Measurements from ENCODE around the gene COL15A1. TPM values are rescaled to one million over a fixed set of nuclear protein-coding genes. Genes with fewer than 3 reads are reported as not detected.

COL15A1 gene
- polyA plus RNA-seq, 3 donors = 24.1 to 29.6 (median 25.9) TPM

DNA sequence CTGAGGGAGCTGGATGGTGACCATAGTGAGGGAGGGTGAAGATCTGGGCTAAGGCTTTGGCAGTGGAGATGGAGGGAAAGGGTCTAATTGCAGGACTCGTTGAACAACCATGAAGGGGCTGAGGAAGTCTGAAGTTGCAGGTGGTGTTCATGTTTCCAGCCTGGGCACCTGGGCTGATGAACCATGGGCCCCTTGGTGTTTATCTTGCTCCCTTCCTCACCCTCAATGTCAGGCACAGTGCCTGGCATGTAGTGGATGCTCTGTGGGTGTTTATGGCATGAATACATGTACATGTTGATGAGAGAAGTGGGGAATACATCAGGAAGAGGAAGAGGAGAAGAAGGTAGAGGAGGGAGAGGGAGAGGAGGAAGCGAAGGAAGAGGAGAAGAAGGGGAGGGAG lies 31.3 kb upstream of the COL15A1 start:
- DNase-seq = no peak

- DNase-seq = no peak
Observed at GRCh38 chr9:98913044-98913443, 30.7 kb upstream of the COL15A1 start.

DNA sequence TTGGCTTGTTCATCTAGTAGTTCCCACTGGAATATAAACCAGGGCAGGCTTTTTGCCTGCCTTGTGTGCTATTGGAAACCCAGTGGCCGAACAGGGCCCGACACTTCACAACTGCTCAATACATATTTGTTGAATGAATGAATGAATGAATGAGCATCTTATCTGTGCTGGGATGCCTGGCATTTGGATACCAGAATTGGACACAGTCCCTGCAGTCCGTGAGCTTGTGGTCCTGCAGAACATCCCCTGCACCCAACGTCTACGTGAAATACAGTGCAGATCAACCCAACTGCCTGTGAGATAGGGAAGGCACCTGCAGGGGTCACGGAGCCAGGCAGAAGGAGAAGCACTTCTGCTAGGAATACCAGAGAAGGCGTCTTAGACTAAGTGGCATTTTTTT lies 30.0 kb upstream of the COL15A1 start:
- DNase-seq = no peak

DNA sequence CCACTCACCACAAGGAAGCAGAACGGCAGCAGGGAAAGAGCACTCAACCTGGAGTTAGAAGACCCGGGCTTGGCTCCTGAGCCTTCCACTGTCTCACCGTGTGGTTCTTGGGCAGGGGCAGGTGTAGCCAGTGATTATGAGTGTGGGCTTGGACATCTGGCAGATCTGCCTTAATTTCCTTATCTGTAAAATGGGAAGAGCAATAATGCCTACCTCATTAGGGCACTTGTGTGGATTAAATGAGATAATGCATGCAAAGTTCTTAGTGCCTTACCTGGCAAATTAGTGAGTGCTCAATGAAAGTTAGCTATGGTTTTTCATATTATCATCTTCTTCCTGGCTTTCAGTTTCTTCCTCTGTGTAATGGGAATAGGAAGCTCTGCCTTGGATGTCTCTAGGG lies 28.1 kb upstream of the COL15A1 start:
- no peak for DNase-seq

DNA sequence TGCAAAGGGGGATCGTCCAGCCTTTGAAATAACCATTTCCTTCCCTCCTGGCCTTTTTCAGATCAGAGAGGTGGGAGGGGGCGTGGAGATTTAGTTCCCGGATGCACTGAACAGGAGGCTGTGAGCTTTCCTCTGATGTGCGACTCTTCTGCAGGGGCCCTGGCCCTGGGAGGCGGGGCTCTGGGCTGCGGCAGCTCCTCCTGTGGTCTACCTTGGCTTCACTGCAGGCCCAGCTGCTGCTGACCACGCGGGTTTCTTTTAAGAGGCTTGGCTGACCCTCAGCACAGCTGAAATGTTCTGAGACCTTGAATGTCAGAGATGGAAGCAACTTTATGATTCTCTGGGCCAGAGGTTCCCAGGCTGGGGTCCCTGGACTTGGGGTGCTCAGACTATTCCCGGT lies 27.0 kb upstream of the COL15A1 start:
- peak; percentile 54 for DNase-seq

DNA sequence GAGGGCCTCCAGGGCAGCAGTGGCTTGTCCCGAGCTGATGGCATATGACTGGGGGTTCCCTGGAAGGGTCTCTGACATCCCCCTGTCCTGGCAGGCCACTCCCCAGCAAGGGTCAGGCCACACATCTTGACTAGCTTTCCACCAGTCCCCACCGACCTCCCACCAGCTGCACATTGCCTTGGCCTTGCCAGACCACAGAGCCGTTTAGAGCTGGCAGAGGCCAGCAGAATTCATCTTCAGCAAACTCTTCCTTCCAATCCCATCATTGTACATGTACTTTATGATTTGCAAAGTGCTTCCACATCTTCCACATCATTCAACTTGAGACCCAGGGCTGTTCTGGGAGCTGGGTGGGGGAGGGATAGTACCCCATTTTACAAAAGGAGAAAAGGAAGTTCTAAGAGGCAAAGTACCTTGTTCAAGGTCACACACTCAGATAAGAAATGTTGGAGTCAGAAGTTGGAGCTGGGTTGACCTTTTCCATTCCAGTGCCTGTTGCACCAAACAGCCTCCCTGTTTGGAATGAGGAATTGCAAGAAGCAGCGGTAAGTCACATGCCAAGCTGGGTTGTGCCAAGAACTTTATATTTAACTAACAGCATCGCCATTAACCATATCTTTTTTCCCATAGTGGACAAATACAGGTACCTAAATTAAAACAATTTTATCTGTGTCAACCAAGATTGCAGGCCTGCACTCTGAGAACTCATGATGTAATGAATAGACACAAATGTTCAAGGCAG lies 25.8 kb upstream of the COL15A1 start:
- DNase-seq = no peak

DNA sequence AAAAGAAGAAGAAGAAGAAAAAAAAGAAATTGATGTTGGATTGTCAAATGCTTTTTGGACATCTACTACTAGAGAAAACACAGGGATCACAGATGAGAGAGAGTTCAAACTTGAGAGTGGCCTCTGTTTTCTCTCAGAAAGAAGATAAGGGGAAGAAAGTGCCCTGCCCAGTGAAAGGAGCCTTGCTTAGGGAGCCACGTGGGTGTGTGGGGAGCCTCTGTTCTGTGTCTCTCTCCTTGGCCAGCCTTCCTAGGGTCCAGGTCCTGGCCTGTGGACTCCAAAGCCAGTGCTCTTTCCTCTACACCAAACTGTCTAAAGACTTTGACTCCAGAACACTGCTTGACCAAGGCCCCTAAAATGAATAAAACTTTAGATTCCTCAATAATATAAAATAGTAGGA lies 22.0 kb upstream of the COL15A1 start:
- no peak for DNase-seq

DNA sequence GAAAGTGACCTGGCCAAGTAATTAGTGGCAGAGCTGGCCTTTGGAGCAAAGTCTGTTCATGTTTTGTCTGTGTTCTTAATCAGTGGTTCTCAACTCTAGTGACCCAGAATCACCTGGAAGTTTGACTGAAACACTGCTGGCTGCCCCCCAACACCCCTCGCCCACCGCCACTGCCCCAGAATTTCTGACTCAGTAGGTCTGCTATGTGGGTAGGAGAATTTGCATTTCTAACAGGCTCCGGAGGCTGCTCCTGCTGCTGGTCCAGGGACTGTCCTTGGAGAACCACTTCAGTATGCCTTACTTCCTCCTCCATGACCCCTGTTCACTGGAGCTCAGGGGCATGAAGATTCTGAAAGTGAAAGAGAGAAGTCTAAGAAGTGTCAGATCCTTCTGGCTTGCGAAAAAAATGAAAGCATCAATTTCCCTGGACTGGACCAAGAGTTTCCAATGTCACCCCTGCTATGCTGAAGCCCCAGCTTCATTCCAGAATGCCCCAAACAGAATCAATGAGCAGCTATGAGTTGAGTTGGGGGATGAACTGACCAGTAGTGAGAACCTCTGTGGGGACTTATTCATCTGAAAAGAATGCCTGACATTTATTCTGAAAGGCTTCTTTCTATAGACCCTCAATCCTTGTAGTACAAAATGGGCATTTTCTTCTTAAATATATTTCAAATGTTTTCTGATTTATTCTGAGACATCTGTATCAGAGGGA lies 20.8 kb upstream of the COL15A1 start:
- no peak for DNase-seq

DNA sequence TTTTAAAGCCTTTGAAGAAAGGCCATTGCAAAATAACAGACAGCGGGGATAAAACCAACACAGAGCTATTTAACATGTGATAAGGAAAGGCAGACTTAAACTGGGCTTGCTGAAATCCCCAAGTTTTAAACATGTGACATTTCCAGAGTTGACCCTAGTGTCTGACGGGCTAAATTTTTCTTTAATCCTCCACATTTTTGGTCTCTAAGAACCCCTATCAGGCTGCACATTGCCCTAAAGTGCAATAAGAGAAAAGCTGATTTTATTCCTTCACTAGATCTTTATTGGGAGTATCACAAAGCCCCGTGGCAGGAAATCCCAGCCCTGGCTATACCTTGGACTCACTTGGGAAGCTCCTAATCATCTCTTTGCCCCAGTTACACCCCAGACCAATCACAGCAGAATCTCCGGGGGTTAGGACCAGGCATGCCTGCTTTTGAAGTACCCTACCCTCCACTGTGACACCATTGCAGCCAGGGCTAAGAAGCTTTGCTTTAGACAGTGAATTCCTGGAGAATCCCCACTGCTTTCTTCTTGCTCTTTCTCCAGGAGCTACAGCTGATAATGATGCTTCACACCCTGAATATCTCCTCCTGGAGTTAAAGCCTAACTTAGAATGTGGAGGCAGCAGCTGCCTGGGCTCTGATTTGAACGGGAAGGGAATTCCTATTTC lies 20.1 kb upstream of the COL15A1 start:
- no peak for DNase-seq

GRCh38 chr9:98924946-98925820 lies 18.5 kb upstream of the COL15A1 start:
- DNase-seq = no peak

DNA sequence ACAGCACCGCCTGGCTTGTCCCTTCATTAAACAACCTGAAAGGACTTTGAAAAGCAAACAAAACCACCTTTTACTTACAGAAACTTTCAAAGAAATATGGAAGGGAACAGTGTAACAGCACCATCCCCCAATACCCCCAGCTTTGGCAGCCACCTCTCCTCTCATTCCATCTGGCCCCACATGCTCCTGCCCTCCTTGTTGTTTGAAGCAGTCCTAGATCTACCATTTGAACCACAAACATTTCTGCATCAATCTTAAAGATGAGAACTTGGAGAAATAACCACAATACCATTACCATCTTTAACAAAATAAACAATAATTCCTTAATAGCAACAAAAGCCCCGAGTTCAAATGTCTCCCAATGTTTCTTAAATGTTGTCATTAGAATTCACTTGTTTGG lies 17.8 kb upstream of the COL15A1 start:
- no peak for DNase-seq

GRCh38 chr9:98927724-98928123 lies 16.0 kb upstream of the COL15A1 start:
- no peak for DNase-seq

- no peak for DNase-seq
Observed at GRCh38 chr9:98929071-98929470, 14.6 kb upstream of the COL15A1 start.

DNA sequence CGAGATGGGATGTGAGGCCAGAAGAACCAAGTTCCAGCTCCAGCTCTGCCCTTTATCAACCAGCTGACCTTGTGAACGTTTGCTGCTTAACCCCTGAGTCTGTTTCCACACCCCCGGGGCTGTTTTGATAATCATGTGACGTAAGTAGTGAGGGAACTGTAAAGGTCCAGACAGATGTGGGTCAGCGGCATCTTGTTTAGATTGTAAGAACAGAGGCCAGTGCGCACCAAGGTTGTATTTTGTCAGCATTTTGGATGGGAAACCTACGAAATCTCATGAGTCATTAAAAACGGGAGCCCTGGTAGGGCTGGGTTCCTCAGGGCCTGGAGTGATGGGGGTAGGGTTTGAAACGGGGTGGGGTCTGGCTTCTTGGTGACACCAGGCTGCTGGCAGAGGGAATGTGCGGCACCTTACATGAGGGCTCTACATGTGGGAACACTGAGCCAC lies 13.8 kb upstream of the COL15A1 start:
- no peak for DNase-seq

- DNase-seq = no peak
Observed at GRCh38 chr9:98930792-98931191, 12.9 kb upstream of the COL15A1 start.

DNA sequence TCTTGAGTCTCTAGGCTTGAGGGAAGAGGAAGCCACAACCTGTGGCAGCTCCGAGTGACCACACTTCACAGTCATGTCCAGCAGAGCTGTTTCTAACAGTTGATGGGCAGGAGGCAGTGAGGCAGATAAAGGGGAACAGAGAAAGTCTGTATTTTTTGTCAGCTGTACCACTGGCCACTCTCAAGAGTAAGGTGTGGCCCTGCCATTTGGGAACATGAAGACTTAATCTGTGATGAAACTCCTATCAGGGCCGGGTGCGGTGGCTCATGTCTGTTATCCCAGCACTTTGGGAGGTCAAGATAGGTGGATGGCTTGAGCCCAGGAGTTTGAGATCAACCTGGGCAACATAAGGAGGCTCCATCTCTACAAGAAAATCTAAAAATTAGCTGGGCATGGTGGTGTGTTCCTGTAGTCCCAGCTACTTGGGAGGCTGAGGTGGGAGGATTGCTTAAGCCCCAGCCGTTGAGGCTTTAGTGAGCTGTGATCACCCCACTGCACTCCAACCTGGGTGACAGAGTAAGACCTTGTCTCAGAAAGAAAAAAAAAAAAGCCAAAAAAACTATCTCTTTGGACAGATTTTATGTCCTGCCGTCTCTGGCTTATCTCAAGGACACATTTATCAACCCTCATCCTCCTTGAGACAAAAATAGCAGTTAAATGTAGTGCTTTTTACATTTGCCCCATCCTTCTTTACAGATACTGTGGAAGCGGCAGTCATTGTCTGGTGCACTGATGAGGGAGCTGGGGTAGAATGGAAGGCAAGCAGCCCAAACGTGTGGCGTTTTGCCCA lies 11.9 kb upstream of the COL15A1 start:
- no peak for DNase-seq

DNA sequence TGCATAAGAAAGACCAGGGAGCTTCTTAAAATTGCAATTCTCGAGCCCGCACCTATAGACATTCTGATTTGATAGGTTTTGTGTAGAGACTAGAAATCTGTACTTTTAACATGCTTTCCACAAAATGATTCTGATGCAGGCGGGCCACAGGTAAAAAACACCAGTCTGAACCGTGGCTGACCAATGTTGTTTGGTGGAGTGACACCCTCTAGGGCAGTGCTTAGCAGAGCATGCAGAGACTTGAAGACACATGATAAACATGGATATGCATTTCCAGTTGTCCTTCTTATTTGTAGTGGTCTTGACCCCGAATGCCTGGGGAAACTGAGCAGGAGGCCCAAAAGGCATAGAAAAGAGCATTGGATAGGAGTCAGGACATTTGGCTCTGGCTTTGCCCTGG lies 10.5 kb upstream of the COL15A1 start:
- DNase-seq = no peak

DNA sequence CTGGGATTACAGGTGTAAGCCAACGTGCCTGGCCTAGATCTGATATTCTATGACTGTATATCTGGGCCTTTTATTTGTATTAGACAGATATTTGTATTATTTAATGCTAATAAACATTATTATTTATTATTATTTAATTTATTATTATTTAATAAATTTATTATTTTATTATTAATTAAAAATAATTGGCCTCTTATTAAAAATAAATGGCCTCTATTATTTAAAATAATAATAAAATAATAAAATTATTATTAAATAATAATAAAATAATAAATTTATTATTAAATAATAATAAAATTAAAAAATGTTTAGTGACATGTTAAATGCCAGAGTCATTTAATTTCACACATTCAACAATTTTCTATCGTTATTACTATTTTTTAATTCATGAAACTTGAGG lies 9.8 kb upstream of the COL15A1 start:
- DNase-seq = no peak

- no peak for DNase-seq
Observed at GRCh38 chr9:98935071-98935505, 8.6 kb upstream of the COL15A1 start.

DNA sequence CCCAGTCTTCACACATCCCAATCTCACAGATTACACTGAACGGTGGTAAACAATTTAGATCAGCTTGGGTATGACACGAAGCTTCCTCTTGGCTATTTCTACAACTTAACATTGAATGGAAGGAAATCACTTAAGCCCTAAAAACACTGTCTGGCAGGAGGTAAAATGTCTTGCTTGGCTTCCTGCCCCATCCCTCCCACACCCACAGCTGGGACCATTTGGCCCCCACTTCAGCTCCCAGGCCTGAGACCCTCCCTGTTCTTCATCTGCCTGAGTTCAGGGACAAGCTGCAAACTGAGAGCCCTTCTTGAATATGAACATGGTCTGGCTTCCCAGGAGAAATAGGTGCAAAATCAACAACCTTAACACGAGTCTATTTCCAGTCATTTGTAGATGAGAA lies 3.4 kb upstream of the COL15A1 start:
- DNase-seq = no peak

DNA sequence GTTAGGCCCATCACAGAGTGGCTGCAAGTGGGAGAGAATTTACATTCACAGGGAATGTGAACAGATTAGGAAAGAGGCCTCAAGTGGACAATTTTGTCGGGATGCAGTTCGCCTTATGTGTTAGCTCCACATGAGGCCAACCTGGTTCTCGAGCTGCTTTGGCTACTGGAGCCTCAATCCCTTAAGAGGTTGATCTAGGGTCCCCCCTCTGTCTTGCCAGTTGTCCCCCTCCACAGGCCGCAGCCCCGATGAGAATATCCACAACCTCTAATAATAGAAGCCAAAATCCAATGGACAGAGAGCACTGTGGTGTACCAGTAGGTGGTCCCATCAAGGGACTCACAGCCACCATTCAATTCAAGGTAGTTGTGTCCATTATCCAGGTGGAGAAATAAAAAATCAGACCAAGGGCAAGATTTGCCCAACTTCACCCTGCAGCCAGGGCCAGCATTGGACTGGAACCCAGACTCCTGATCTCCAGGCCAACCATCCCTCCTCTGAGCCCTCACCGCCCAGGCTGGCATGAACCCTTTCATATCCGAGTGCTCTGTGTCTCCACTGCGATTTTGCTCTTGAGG lies 1.7 kb upstream of the COL15A1 start:
- DNase-seq = no peak

All from renal pelvis (tissue), 4 donors.